Measurements from ENCODE around the gene RNF135. TPM values are rescaled to one million over a fixed set of nuclear protein-coding genes. Genes with fewer than 3 reads are reported as not detected.

The RNF135 gene
- total RNA-seq, 2 experiments from 2014 or later: 5.4 to 6.6 TPM

DNA sequence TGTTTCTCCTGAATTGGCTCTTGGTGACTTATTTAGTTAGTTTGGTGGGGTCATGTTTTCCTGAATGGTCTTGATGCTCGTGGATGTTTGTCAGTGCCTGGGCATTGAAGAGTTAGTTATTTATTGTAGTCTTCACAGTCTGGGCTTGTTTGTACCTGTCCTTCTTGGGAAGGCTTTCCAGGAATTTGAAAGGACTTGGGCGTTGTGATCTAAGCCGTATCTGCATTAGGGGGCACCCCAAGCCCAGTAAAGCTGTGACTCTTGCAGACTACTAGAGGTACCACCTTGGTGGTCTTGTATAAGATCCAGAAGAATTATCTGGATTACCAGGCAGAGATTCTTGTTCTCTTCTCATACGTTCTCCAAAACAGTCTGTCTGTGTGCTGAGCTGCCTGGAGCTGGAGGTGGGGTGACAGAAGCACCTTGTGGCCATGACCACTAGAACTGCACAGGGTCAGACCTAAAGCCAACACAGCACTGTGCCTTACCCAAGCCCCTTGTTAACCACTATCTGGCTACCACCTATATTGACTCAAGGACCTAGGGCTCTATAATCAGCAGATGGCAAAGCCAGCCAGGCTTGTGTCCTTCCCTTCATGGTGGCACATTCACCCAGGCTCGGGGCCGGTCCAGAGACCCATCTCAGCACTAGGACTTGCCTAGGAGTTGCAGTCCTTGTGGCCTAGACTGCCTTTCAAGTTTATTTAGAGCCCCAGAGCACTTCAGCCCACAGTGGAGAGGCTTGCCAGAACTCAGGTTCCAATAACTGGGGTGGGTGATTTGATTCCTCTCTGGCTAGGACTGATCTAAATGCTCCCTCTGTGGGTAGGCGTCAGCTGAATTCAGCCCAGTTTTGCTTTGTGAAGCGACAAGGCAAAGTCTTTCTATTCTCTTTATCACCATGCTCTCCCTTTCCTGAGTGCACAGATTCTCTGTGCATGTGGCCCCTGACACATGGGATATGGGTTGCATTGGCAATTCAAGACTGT lies 11.0 kb downstream of the RNF135 start:
- Mint-ChIP-seq H3K27me3 (no peaks in the 10 kb centered on the region), H3K27ac (no peak overlapping the region), H3K4me3 (no peak overlapping the region)

DNA sequence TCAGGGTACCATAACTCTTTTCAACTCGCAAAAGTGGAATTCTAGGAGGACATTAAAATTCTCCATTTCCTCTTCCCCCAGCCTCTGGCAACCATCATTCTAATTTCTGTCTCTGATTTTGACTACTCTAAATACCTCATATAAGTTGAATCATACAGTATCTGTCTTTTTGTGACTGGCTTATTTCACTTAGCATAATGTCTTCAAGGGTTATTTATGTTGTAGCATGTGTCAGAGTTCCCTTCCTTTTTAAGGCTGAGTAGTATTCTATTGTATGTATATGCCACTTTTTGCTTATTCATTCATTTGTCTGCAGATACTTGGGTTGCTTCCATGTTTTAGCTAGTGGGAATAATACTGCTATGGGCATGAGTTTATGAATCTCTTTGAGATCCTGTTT lies 12.0 kb downstream of the RNF135 start:
- Mint-ChIP-seq H3K27me3 (no peaks in the 10 kb centered on the region), H3K9me3 (no peaks in the 10 kb centered on the region), H3K36me3 (ENCODE audit: low read depth) (no peaks in the 10 kb centered on the region), H3K27ac (no peak overlapping the region), H3K4me1 (ENCODE audit: low read depth) (no peaks in the 10 kb centered on the region), H3K4me3 (no peak overlapping the region)
- ATAC-seq (no peak), DNase-seq (no peak)
- ChIA-PET POLR2A (no interaction called here), CTCF (no interaction called here)
- TF ChIP-seq, protein P1, sequence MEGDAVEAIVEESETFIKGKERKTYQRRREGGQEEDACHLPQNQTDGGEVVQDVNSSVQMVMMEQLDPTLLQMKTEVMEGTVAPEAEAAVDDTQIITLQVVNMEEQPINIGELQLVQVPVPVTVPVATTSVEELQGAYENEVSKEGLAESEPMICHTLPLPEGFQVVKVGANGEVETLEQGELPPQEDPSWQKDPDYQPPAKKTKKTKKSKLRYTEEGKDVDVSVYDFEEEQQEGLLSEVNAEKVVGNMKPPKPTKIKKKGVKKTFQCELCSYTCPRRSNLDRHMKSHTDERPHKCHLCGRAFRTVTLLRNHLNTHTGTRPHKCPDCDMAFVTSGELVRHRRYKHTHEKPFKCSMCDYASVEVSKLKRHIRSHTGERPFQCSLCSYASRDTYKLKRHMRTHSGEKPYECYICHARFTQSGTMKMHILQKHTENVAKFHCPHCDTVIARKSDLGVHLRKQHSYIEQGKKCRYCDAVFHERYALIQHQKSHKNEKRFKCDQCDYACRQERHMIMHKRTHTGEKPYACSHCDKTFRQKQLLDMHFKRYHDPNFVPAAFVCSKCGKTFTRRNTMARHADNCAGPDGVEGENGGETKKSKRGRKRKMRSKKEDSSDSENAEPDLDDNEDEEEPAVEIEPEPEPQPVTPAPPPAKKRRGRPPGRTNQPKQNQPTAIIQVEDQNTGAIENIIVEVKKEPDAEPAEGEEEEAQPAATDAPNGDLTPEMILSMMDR (IDR thresholded peaks at IDR 0.05): no peak
- intact Hi-C loops (cut with micrococcal nuclease): no loop called here

More for the DNA sequence above, 11.0 kb downstream of the RNF135 start:
- intact Hi-C loops (cut with micrococcal nuclease): no loop called here
- TF ChIP-seq, protein P1 (IDR thresholded peaks at IDR 0.05): no peak
- no peaks in the 10 kb centered on the region for H3K4me1 Mint-ChIP-seq (ENCODE audit: low read depth)
- H3K36me3 Mint-ChIP-seq (ENCODE audit: low read depth): no peaks in the 10 kb centered on the region
- DNase-seq (no peak), ATAC-seq (no peak)
- no peaks in the 10 kb centered on the region for H3K9me3 Mint-ChIP-seq
- POLR2A ChIA-PET: no interaction called here
- CTCF ChIA-PET: interaction anchor here (1.0 kb wide), 1 partner anchor 11 kb away, joined by 3 read pairs; the partner anchor contains the start of gene RNF135

DNA sequence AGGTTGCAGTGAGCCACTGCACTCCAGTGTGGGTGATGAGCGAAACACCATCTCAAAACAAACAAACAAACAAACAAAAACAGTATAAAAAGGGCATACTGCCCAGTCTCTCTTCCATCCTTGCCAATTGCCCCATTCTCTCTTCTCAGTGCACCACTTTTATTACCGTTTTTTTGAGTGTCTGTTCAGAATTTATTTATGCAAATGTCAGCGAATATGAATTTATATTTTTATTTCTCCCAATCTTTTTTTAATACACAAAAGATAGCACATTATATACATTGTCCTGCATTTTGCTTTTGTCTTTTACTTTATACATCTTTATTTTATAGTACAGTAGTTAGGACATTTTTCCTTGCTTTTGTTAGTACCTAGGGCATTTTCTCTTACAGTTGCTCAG lies 19.6 kb downstream of the RNF135 start:
- Mint-ChIP-seq H3K36me3 (ENCODE audit: low read depth) (no peaks in the 10 kb centered on the region), H3K9me3 (no peaks in the 10 kb centered on the region), H3K27ac (no peak overlapping the region), H3K4me3 (no peak overlapping the region), H3K27me3 (no peaks in the 10 kb centered on the region), H3K4me1 (ENCODE audit: low read depth) (no peaks in the 10 kb centered on the region)
- TF ChIP-seq, protein P1 (IDR thresholded peaks at IDR 0.05): no peak
- POLR2A ChIA-PET: no interaction called here
- intact Hi-C loops (cut with micrococcal nuclease): no loop called here
- CTCF ChIA-PET: no interaction called here
- no peak for ATAC-seq
- no peak for DNase-seq

DNA sequence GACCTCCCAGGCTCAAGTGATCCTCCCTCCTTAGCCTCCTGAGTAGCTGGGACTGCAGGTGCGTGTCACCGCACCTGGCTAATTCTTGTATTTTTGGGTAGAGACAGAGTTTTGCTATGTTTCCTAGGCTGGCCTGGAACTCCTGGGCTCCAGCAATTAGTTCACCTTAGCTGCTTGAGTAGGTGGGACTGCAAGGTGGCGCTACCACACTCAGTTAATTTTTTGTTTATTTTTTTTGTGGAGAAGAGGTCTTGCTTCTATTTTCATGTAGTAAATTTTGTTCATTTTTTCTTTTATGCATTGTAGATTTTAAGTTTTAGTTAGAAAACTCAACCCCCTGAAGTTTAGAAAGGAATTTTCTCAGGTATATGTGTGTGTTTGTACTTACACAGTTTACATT lies 21.7 kb downstream of the RNF135 start:
- no peaks in the 10 kb centered on the region for H3K4me1 Mint-ChIP-seq (ENCODE audit: low read depth)
- intact Hi-C loops (cut with micrococcal nuclease): no loop called here
- H3K27ac Mint-ChIP-seq: no peak overlapping the region
- TF ChIP-seq, protein P1 (IDR thresholded peaks at IDR 0.05): no peak
- no peak for DNase-seq
- ATAC-seq: no peak
- no peaks in the 10 kb centered on the region for H3K36me3 Mint-ChIP-seq (ENCODE audit: low read depth)
- H3K27me3 Mint-ChIP-seq: no peaks in the 10 kb centered on the region
- CTCF ChIA-PET: no interaction called here
- no peak overlapping the region for H3K4me3 Mint-ChIP-seq
- POLR2A ChIA-PET: no interaction called here
- no peaks in the 10 kb centered on the region for H3K9me3 Mint-ChIP-seq

DNA sequence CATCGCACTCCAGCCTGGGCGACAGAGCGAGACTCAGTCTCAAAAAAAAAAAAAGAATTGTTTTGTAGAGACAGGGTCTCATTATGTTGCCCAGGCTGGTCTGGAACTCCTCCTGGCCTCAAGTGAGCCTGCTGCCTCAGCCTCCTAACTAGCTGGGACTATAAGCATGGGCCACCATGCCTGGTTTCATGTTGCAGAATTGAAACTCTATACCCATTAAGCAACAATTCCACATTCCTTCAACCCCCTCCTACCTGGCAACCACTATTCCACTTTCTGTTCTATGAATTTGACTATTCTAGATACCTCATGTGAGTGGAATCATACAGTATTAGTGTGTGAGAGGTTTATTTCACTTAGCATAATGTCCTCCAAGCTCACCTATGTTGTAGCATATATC lies 24.5 kb downstream of the RNF135 start:
- no peaks in the 10 kb centered on the region for H3K4me1 Mint-ChIP-seq (ENCODE audit: low read depth)
- TF ChIP-seq, protein P1 (IDR thresholded peaks at IDR 0.05): no peak
- H3K27me3 Mint-ChIP-seq: no peaks in the 10 kb centered on the region
- peaks cover 5% of the 10 kb centered on the region for H3K36me3 Mint-ChIP-seq (ENCODE audit: low read depth)
- no peak overlapping the region for H3K4me3 Mint-ChIP-seq
- ChIA-PET CTCF (no interaction called here), POLR2A (no interaction called here)
- H3K9me3 Mint-ChIP-seq: no peaks in the 10 kb centered on the region
- DNase-seq (no peak), ATAC-seq (no peak)
- intact Hi-C loops (cut with micrococcal nuclease): no loop called here
- no peak overlapping the region for H3K27ac Mint-ChIP-seq

Measured in activated CD8-positive, alpha-beta T cell treated with anti-CD3 and anti-CD28 coated beads for 36 hours (primary cell).